GM21360 (cell line): ENCODE measurements around the gene ZNF709.
"Not testable (repeated sequence)": the region's sequence is repeated elsewhere in the genome, so short reads cannot be mapped to it uniquely, and the experiment has no call there.

Experiments
- ATAC-seq: cut with Tn5 transposase; IDR thresholded peaks from one replicate; pipeline ENCODE4 v1.9.1; 2021; ENCODE audit warnings: mild to moderate bottlenecking, moderate library complexity; ENCODE audit not compliant: unreplicated experiment

The ZNF709 gene

GRCh38 chr19:12484371-12485051, at the start of gene ZNF709:
ZNF709 (minus strand) TSS chr19:12484816; CDS start chr19:12484657, 159 bp downstream.
- ATAC-seq = peak; percentile 93

DNA sequence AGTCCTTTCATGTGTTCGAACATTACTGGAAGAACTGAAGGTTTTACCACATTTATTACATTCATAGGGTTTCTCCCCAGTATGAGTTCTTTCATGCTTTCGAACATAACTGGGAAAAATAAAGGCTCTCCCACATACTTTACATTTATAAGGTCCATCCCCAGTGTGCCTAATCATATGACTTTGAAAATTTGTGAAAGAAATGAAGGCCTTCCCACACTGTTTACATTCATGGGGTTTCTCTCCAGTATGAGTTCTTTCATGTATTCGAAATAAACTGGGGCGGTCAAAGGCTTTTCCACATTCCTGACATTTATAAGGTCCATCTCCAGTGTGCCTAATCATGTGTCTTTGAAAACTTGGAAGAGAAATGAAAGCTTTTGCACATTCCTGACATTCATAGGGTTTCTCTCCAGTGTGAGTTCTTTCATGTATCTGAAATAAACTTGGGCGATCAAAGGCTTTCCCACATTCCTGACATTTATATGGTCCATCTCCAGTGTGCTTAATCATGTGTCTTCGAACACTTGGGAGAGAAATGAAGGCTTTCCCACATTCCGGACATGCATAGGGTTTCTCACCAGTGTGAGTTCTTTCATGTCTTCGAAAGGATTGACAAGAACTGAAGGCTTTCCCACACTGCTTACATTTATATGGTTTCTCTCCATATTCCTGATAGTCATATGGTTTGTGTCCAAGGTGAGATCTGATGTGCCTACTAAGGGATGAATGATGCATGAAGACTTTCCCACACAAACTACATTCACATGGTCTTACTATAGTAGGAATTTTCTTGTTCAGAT, 42.6 kb upstream of the ZNF709 start:
- ATAC-seq = no peak

- no peak for ATAC-seq
These were observed 41.9 kb upstream of the ZNF709 start for GRCh38 chr19:12526542-12526941.

GRCh38 chr19:12521996-12522395, 37.4 kb upstream of the ZNF709 start:
- no peak for ATAC-seq

GRCh38 chr19:12513531-12514061, 29.0 kb upstream of the ZNF709 start:
- no peak for ATAC-seq

GRCh38 chr19:12497032-12497431, 12.4 kb upstream of the ZNF709 start:
- ATAC-seq = no peak

- ATAC-seq = no peak
These were observed 11.9 kb upstream of the ZNF709 start for GRCh38 chr19:12496480-12496879.

DNA sequence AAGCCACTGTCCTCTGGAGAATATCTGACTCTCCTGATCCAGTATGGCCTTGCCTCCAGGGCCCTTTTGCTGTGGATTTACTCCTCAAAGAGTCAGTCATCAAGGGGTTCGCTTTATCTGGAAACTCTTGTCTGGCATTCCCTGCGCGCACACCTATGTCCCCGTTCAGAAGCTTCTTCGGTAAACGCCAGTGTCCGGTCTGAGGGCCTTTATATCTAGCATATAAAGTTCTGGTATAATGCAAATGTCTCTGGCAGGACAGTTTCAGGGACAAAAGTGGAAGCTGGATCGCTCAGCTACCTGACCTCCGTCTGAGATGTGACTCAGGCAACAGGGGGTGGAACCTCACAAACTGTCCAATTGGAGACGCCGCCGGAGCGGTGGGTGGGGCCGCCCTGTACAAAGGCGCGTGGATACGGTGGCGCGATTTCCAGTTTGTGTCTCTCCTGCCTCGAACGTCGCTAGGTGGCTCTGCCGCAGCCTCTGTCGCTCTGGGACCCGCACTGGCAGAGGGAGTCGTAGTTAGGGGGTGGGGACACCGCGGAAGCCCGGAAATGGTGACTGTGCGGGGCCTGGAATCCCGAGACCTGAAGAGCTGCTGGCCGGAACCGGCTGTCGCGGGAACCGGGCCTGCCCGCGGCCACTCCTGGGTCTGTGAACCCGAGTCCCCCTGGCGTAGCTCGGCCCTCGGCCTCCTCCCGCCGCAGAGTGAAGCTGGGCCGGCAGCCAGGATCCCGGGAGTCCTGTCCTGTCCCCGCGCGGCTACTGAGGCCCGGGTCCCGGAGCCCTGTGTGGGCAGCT, 10.6 kb upstream of the ZNF709 start:
- ATAC-seq = no peak

DNA sequence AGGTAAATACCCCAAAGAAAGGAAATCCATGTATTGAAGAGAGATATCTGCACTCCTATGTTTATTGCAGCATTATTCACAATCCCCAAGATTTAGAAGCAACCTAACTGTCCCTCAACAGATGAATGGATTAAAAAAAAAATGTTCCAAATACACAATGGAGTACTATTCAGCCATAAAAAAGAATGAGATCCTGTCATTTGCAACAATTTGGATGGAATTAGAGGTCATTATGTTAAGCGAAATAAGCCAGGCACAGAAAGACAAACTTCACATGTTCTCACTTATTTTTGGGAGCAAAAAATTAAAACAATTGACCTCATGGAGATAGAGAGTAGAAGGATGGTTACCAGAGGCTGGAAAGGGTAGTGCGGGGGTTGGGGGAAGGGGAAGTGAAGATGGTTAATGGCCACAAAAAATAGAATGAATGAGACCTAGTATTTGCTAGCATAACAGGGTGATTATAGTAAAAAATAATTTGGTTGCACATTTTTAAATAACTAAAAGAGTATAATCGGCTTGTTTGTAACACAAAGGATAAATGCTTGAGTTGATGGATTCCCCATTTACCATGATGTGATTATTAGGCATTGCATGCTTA, 9.7 kb upstream of the ZNF709 start:
- ATAC-seq = no peak

- not testable (repeated sequence) for ATAC-seq
These were observed 1.7 kb upstream of the ZNF709 start for GRCh38 chr19:12486265-12486783.

GRCh38 chr19:12485571-12485970, 955 bp upstream of the ZNF709 start:
- no peak for ATAC-seq

- no peak for ATAC-seq
These were observed 418 bp upstream of the ZNF709 start for GRCh38 chr19:12485052-12485416.

DNA sequence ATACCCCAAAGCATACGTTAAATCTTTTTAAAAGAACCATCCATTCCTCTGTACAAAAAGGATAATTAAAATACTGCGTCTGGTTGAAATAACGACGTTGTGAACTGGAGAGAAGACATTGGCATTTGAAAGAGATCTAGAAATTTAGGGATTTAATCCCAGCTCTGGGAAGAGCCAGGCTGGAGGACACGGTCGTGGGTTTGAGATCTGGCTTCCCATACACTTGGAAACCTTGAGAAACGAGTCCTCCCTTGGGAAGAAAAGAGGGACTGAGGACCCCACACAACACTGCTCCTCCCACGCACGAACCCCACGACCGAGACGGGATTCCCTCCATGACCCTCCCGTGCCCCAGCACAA, 625 bp downstream of the ZNF709 start:
- peak; percentile 5 for ATAC-seq

DNA sequence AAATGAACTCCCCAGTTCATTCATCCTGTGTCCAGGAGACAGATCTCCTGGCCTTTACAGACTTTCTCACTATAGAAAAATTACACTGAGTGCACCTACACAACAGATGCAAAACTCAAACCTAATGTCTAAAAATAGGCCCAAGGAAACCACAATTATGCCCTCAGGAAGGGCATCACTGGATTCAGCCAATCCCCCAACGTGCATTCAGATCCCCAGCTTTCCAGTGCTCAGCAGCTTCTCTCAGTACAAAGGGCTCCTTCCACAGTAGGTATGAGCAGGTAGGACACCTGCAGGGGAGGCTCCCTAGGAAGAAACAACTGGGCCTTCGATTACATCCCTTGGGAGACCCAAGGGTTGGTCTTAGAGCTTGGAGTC, 2.1 kb downstream of the ZNF709 start:
- no peak for ATAC-seq

GRCh38 chr19:12481781-12482508, 2.7 kb downstream of the ZNF709 start:
- no peak for ATAC-seq

DNA sequence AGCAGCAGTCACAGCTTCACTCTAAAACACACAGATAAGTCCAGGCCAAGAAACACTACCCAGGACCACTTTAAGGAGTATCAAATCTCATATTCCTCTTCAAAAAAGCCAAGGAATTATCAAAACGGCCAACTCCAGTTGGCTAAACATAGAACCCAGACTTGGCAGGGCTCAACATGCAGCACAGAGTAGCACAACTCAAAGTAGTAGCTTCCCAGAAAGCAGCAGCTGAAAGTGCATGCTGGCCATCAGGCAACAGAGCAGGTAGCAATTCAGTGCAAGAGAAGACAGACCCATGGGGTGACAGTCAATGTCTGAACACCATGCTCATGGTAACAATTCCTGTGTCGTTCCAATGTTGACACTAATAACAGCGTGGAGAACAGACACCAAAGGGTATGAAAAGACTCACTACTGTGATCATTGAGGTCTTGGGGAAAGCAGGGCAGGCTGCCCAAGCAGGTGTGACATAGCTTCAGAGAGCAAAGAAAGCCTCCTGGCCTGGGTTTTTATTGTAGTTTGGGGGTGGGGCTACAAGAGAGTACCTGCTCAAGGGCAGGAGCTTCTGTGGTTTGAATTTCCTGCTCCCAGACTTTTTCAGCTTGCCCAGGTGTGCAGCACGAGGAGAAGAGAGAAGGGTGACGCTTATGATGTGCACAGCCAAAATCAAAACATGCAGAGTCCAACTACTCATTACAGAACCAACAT, 6.2 kb downstream of the ZNF709 start:
- ATAC-seq = no peak

GRCh38 chr19:12467651-12468050, 17.0 kb downstream of the ZNF709 start:
- ATAC-seq = not testable (repeated sequence)

DNA sequence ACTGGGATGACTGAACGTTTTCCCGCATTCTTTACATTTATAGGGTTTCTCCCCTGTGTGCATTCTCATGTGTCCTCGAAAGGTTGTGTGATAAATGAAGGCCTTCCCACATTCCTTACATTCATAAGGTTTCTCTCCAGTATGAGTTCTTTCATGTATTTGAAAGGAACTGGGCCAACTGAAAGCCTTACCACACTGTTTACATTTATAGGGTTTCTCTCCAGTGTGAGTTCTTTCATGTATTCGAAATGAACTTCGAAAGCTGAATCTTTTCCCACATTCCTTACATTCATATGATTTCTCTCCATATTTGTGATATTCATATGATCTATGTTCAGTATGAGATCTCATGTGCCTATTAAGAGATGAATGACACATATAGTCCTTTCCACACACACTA, 19.4 kb downstream of the ZNF709 start:
- ATAC-seq = no peak

- no peak for ATAC-seq
These were observed 19.8 kb downstream of the ZNF709 start for GRCh38 chr19:12464769-12465168.

GRCh38 chr19:12464139-12464538, 20.5 kb downstream of the ZNF709 start:
- not testable (repeated sequence) for ATAC-seq
